Measurements from ENCODE around the gene PTPRH.

The PTPRH gene

GRCh38 chr19:55131421-55131820 is 77.9 kb downstream of the PTPRH start:
- no peak overlapping the region for H3K4me3 ChIP-seq (ENCODE audit: low read length)
- peaks cover 4% of the 10 kb centered on the region; the same call in 1 of the 2 replicates for H3K4me1 ChIP-seq (ENCODE audit: insufficient read depth, low read length)
- peaks cover 12% of the 10 kb centered on the region for H3K36me3 ChIP-seq (ENCODE audit: insufficient read depth, low read depth, low read length)
- H3K27ac ChIP-seq (ENCODE audit: low read length): no peak overlapping the region
- H3K27me3 ChIP-seq (ENCODE audit: insufficient read depth, low read length): no peaks in the 10 kb centered on the region
- no peaks in the 10 kb centered on the region for H3K9me3 ChIP-seq (ENCODE audit: insufficient read depth, low read depth, low read length)
- H3K9ac ChIP-seq (ENCODE audit: low read depth, low read length): no peak overlapping the region

Measured in iPS-20b (cell line).